Breast epithelium (tissue), 4 donors: ENCODE data around the gene SUSD6. TPM values are rescaled to one million over a fixed set of nuclear protein-coding genes. Genes with fewer than 3 reads are reported as not detected.

Experiments used
- DNase-seq, 2 donors: peaks; one replicate each; pipeline ENCODE4 v3.0.0-alpha.2; 2019; ENCODE audit warnings: low spot score in 2 of 2
- H3K27ac ChIP-seq, 2 donors: fragments of 200-600 bp; sonication (generic) in 1 of 2; one replicate each; pipeline ENCODE4 v1.5.1; 2016 to 2019; ENCODE audit warnings: mild to moderate bottlenecking in 1 of 2
- H3K27me3 ChIP-seq, 2 donors: fragments of 200-600 bp; sonication (generic) in 1 of 2; one replicate each; pipeline versions ENCODE4 v1.5.1 to v1.6.0; 2017 to 2019; ENCODE audit warnings: control low read depth in 1 of 2, mild to moderate bottlenecking in 1 of 2
- H3K36me3 ChIP-seq: fragments of 200-600 bp; one replicate; pipeline ENCODE4 v1.5.1; 2019
- H3K4me1 ChIP-seq, 2 donors: fragments of 200-600 bp; sonication (generic); one replicate each; pipeline ENCODE4 v1.5.1; 2016 to 2019; ENCODE audit warnings: control low read depth in 1 of 2
- H3K4me3 ChIP-seq, 3 donors: fragments of 200-600 bp; sonication (generic); 1 replicate in 2 of 3; 2 replicates in 1 of 3; pipeline ENCODE4 v1.5.1; 2016 to 2019; ENCODE audit warnings: mild to moderate bottlenecking in 3 of 3, moderate library complexity in 2 of 3
- H3K9me3 ChIP-seq, 2 donors: fragments of 200-600 bp; sonication (generic) in 1 of 2; one replicate each; pipeline ENCODE4 v1.5.1; 2016 to 2019; ENCODE audit warnings: control low read depth in 1 of 2
- CTCF ChIP-seq, 3 donors: fragments of 450-650 bp; IDR thresholded peaks; one replicate each; pipeline ENCODE4 v1.5.1; 2016 to 2017; ENCODE audit warnings: antibody characterized with exemption in 3 of 3, mild to moderate bottlenecking in 3 of 3, moderate library complexity in 3 of 3
- POLR2A ChIP-seq: fragments of 450-650 bp; IDR thresholded peaks from one replicate; pipeline ENCODE4 v1.6.1; 2016; ENCODE audit warnings: antibody characterized with exemption, mild to moderate bottlenecking, moderate library complexity
- POLR2AphosphoS5 ChIP-seq, 3 donors: sonication (generic); formaldehyde crosslinking; IDR thresholded peaks; one replicate each; pipeline ENCODE4 v1.6.1; 2017; ENCODE audit warnings: antibody characterized with exemption in 3 of 3
- intact Hi-C: fragments of 100-400 bp; cut with DNase I; formaldehyde crosslinking; loops from one replicate; pipeline ENCODE4 v1.15.1; 2023; ENCODE audit warnings: low total_unique reads
- total RNA-seq, 3 donors: library from RNA; depleted of rRNA; stranded (reverse); fragments of >200 nt; gene quantifications; one replicate each; pipeline ENCODE4 v1.1.0, GENCODE V29; 2016

The SUSD6 gene
- total RNA-seq, 3 donors from 2014 or later, result 30.2 to 55.9 (median 55.7) TPM

- no peaks in the 10 kb centered on the region for H3K36me3 ChIP-seq
- peak overlapping the region; percentile 17 to 29 for H3K27ac ChIP-seq
- intact Hi-C loops, result no loop called here
- TF ChIP-seq POLR2AphosphoS5 (IDR thresholded peaks at IDR 0.05), result no peak
- no peak for TF ChIP-seq POLR2A
- no peak for TF ChIP-seq CTCF (IDR thresholded peaks at IDR 0.05)
- H3K27me3 ChIP-seq, result no peaks in the 10 kb centered on the region
- no peak overlapping the region for H3K4me3 ChIP-seq
- H3K4me1 ChIP-seq, result peaks cover 3 to 24% of the 10 kb centered on the region in 2 donors
- DNase-seq, result no peak
- no peaks in the 10 kb centered on the region for H3K9me3 ChIP-seq
These were observed 70.7 kb downstream of the SUSD6 start for GRCh38 chr14:69682136-69682535.

- peaks cover 3 to 24% of the 10 kb centered on the region in 2 donors for H3K4me1 ChIP-seq
- no peaks in the 10 kb centered on the region for H3K36me3 ChIP-seq
- TF ChIP-seq CTCF (IDR thresholded peaks at IDR 0.05), result no peak
- no peak for TF ChIP-seq POLR2A
- no peak for TF ChIP-seq POLR2AphosphoS5 (IDR thresholded peaks at IDR 0.05)
- intact Hi-C loops, result no loop called here
- no peaks in the 10 kb centered on the region for H3K9me3 ChIP-seq
- DNase-seq, result peak in 1 of 2 donors; percentile 42
- peak overlapping the region; percentile 55 to 74 for H3K27ac ChIP-seq
- no peaks in the 10 kb centered on the region for H3K27me3 ChIP-seq
- no peak overlapping the region for H3K4me3 ChIP-seq
These were observed 71.3 kb downstream of the SUSD6 start for GRCh38 chr14:69682621-69683263.

GRCh38 chr14:69683971-69684370 lies 72.6 kb downstream of the SUSD6 start:
- no peak for TF ChIP-seq CTCF (IDR thresholded peaks at IDR 0.05)
- no peak for TF ChIP-seq POLR2AphosphoS5 (IDR thresholded peaks at IDR 0.05)
- no peak for TF ChIP-seq POLR2A
- H3K4me3 ChIP-seq, result no peak overlapping the region
- H3K27me3 ChIP-seq, result no peaks in the 10 kb centered on the region
- peak overlapping the region; percentile 64 to 74 for H3K27ac ChIP-seq
- no peak for DNase-seq
- H3K9me3 ChIP-seq, result no peaks in the 10 kb centered on the region
- intact Hi-C loops, result no loop called here
- H3K4me1 ChIP-seq, result peaks cover 3 to 24% of the 10 kb centered on the region in 2 donors
- no peaks in the 10 kb centered on the region for H3K36me3 ChIP-seq

GRCh38 chr14:69684461-69685217 lies 73.2 kb downstream of the SUSD6 start:
- H3K36me3 ChIP-seq, result no peaks in the 10 kb centered on the region
- no peak overlapping the region for H3K4me3 ChIP-seq
- no peaks in the 10 kb centered on the region for H3K9me3 ChIP-seq
- DNase-seq, result no peak
- H3K27me3 ChIP-seq, result no peaks in the 10 kb centered on the region
- peaks cover 3 to 24% of the 10 kb centered on the region in 2 donors for H3K4me1 ChIP-seq
- TF ChIP-seq CTCF (IDR thresholded peaks at IDR 0.05) (no peak), POLR2AphosphoS5 (IDR thresholded peaks at IDR 0.05) (no peak), POLR2A (no peak)
- intact Hi-C loops, result no loop called here
- peak overlapping the region; percentile 64 to 74 for H3K27ac ChIP-seq

- H3K4me3 ChIP-seq, result no peak overlapping the region
- H3K9me3 ChIP-seq, result no peaks in the 10 kb centered on the region
- TF ChIP-seq CTCF (IDR thresholded peaks at IDR 0.05), result no peak
- TF ChIP-seq POLR2AphosphoS5 (IDR thresholded peaks at IDR 0.05), result no peak
- TF ChIP-seq POLR2A, result no peak
- intact Hi-C loops, result no loop called here
- H3K27me3 ChIP-seq, result no peaks in the 10 kb centered on the region
- H3K36me3 ChIP-seq, result no peaks in the 10 kb centered on the region
- peak overlapping the region; percentile 64 to 74 for H3K27ac ChIP-seq
- no peak for DNase-seq
- H3K4me1 ChIP-seq, result peaks cover 3 to 24% of the 10 kb centered on the region in 2 donors
These were observed 73.8 kb downstream of the SUSD6 start for GRCh38 chr14:69685218-69685616.
